Measurements from ENCODE around the gene PM20D1. TPM values are rescaled to one million over a fixed set of nuclear protein-coding genes. Genes with fewer than 3 reads are reported as not detected.

The PM20D1 gene
- total and polyA plus RNA-seq, 10 of the 15 experiments (the other 5 are each of a cell fraction or from before 2014, with no cell fraction given), result not detected

- TF ChIP-seq ELK1 (IDR thresholded peaks at IDR 0.05; ENCODE audit: low read depth, low read length) (no peak), MTA3 (IDR thresholded peaks at IDR 0.05; ENCODE audit: borderline replicate concordance, low read length) (no peak), POU2F2 (IDR thresholded peaks at IDR 0.05; ENCODE audit: borderline replicate concordance, low read depth, low read length) (no peak), MAX (IDR thresholded peaks at IDR 0.05; ENCODE audit: low read depth, low read length) (no peak), CBX5 (IDR thresholded peaks at IDR 0.05; ENCODE audit: low read depth) (no peak), MTA2 (IDR thresholded peaks at IDR 0.05; ENCODE audit: low read depth) (no peak), SMC3 (IDR thresholded peaks at IDR 0.05; ENCODE audit: borderline replicate concordance, low read length) (no peak), HDAC2 (IDR thresholded peaks at IDR 0.05) (no peak), CHD2 (IDR thresholded peaks at IDR 0.05; ENCODE audit: borderline replicate concordance, low read depth, low read length) (peak; percentile 68; the same call in 1 of the 2 replicates), SMARCA5 (IDR thresholded peaks at IDR 0.05) (no peak), RAD21 (IDR thresholded peaks at IDR 0.05; ENCODE audit: insufficient read depth, low read depth, low read length) (no peak), JUNB (IDR thresholded peaks at IDR 0.05) (no peak), IRF3 (IDR thresholded peaks at IDR 0.05) (no peak; the same call in 1 of the 2 replicates), NFYA (IDR thresholded peaks at IDR 0.05; ENCODE audit: borderline replicate concordance, low read depth, low read length) (no peak), TARDBP (IDR thresholded peaks at IDR 0.05; ENCODE audit: borderline replicate concordance) (no peak), EED (IDR thresholded peaks at IDR 0.05; ENCODE audit: low read depth) (no peak), PAX8 (IDR thresholded peaks at IDR 0.05) (no peak), POLR2A (IDR thresholded peaks at IDR 0.05; ENCODE audit: low read depth, low read length) (peak; percentile 46; the same call in 1 of the 2 replicates), CUX1 (IDR thresholded peaks at IDR 0.05; ENCODE audit: insufficient replicate concordance, low read depth, low read length) (no peak), HDGF (IDR thresholded peaks at IDR 0.05) (no peak), HDAC6 (IDR thresholded peaks at IDR 0.05; ENCODE audit: unreplicated experiment) (no peak), ZNF274 (IDR thresholded peaks at IDR 0.05; ENCODE audit: insufficient read depth, insufficient read length) (no peak), ETV6 (conservative IDR thresholded peaks at IDR 0.05 in 1 of 2, IDR thresholded peaks at IDR 0.05 in 1 of 2; ENCODE audit: borderline replicate concordance in 1 of 2, low read depth in 1 of 2) (no peak), MYB (IDR thresholded peaks at IDR 0.05; ENCODE audit: borderline replicate concordance, low read depth, low read length) (no peak), SP1 (IDR thresholded peaks at IDR 0.05; ENCODE audit: low read depth, low read length) (peak; percentile 79)
Measured at GRCh38 chr1:205812878-205813754, 36.8 kb downstream of the PM20D1 start, which contains the start of gene SLC41A1 (continued).
